IMR-90 (cell line): ENCODE measurements around the gene ADAT1. TPM values are rescaled to one million over a fixed set of nuclear protein-coding genes. Genes with fewer than 3 reads are reported as not detected.

ENCODE experiments used
- ATAC-seq: fragments of 200-7000 bp; cut with Tn5 transposase; 2 replicates; pipeline ENCODE4 v1.9.1; 2020; ENCODE audit warnings: low read depth, mild to moderate bottlenecking, moderate library complexity
- BruUV-seq: library from RNA; stranded (reverse); fragments of 400-500 nt; replicated peaks from 2 replicates; lab custom pipeline; 2021; lab: Mats Ljungman, UMichigan
- CTCF ChIA-PET: fragments of 300-600 bp; formaldehyde crosslinking; extraction: SDS; loops from one replicate; lab custom pipeline; 2021; ENCODE audit warnings: antibody characterized with exemption; lab: Yijun Ruan, JAX
- POLR2A ChIA-PET: fragments of 300-600 bp; sonication (Branson Sonifier 250); formaldehyde crosslinking; loops from one replicate; lab custom pipeline; 2022; ENCODE audit warnings: antibody characterized with exemption; ENCODE audit not compliant: unreplicated experiment; lab: Charles Lee
- DNase-seq: peaks from one replicate; pipeline ENCODE4 v3.0.0; 2013
- H2AFZ ChIP-seq: replicated peaks from 2 replicates; pipeline ENCODE3; 2013; ENCODE audit warnings: low read length, mild to moderate bottlenecking; ENCODE audit not compliant: poor library complexity
- H2AK5ac ChIP-seq: 2 replicates; pipeline ENCODE4 v1.6.1; 2013; ENCODE audit warnings: low read depth, low read length, inconsistent platforms
- H2AK9ac ChIP-seq: replicated peaks from 2 replicates; pipeline ENCODE3; 2013; ENCODE audit warnings: mild to moderate bottlenecking, low read depth, low read length, moderate library complexity; ENCODE audit not compliant: poor library complexity
- H2BK120ac ChIP-seq: 2 replicates; pipeline ENCODE4 v1.6.1; 2013; ENCODE audit warnings: low read depth, low read length, inconsistent platforms
- H2BK15ac ChIP-seq: 3 replicates; pipeline ENCODE4 v1.6.1; 2013; ENCODE audit warnings: low read depth, low read length, inconsistent platforms
- H2BK20ac ChIP-seq: 2 replicates; pipeline ENCODE4 v1.6.1; 2013; ENCODE audit warnings: low read depth, mild to moderate bottlenecking, inconsistent platforms, low read length, moderate library complexity
- H2BK5ac ChIP-seq: 2 replicates; pipeline ENCODE4 v1.6.1; 2013; ENCODE audit warnings: mild to moderate bottlenecking, low read depth, low read length, inconsistent platforms; ENCODE audit not compliant: poor library complexity, severe bottlenecking
- H3K14ac ChIP-seq: replicated peaks from 2 replicates; pipeline ENCODE4 v1.6.1; 2013; ENCODE audit warnings: low read depth, low read length, inconsistent platforms
- H3K18ac ChIP-seq: 2 replicates; pipeline ENCODE4 v1.6.1; 2013; ENCODE audit warnings: low read depth, low read length, control low read depth
- H3K23ac ChIP-seq: 2 replicates; pipeline ENCODE4 v1.6.1; 2013; ENCODE audit warnings: low read depth, low read length, inconsistent platforms
- H3K27ac ChIP-seq: 2 replicates; pipeline ENCODE4 v1.5.1; 2013; ENCODE audit warnings: mild to moderate bottlenecking, control low read depth, low read length; ENCODE audit not compliant: insufficient read depth
- H3K27me3 ChIP-seq: 2 replicates; pipeline ENCODE4 v1.6.1; 2013; ENCODE audit warnings: low read length; ENCODE audit not compliant: control insufficient read depth, insufficient read depth
- H3K36me3 ChIP-seq: 2 replicates; pipeline ENCODE4 v1.6.1; 2013; ENCODE audit warnings: low read length, mixed read lengths; ENCODE audit not compliant: control insufficient read depth, insufficient read depth
- H3K4ac ChIP-seq: 2 replicates; pipeline ENCODE4 v1.6.1; 2013; ENCODE audit warnings: low read depth, low read length, inconsistent platforms
- H3K4me1 ChIP-seq: 2 replicates; pipeline ENCODE4 v1.6.1; 2013; ENCODE audit warnings: low read length, mixed read lengths; ENCODE audit not compliant: control insufficient read depth, insufficient read depth
- H3K4me2 ChIP-seq: 2 replicates; pipeline ENCODE4 v1.6.1; 2013; ENCODE audit warnings: low read depth, mild to moderate bottlenecking, control low read depth, low read length, moderate library complexity
- H3K4me3 ChIP-seq: 2 replicates; pipeline ENCODE4 v1.5.1; 2013; ENCODE audit warnings: low read depth, mild to moderate bottlenecking, control low read depth, low read length, moderate library complexity; ENCODE audit not compliant: insufficient read depth
- H3K56ac ChIP-seq: 2 replicates; pipeline ENCODE4 v1.6.1; 2013; ENCODE audit warnings: low read length, inconsistent platforms; ENCODE audit not compliant: insufficient read depth; ENCODE audit errors: extremely low read depth
- H3K79me1 ChIP-seq, 2 experiments: 2 replicates each; pipeline ENCODE4 v1.6.1; 2013; ENCODE audit warnings: low read length in 2 of 2, inconsistent platforms in 1 of 2, low read depth in 1 of 2
- H3K9ac ChIP-seq: 2 replicates; pipeline ENCODE4 v1.6.1; 2013; ENCODE audit warnings: low read depth, low read length, control low read depth
- H3K9me1 ChIP-seq: 2 replicates; pipeline ENCODE4 v1.6.1; 2013; ENCODE audit warnings: low read length, inconsistent platforms; ENCODE audit not compliant: insufficient read depth
- H3K9me3 ChIP-seq: 2 replicates; pipeline ENCODE4 v1.6.1; 2013; ENCODE audit warnings: low read length; ENCODE audit not compliant: control insufficient read depth, insufficient read depth
- H4K20me1 ChIP-seq: 2 replicates; pipeline ENCODE4 v1.6.1; 2013; ENCODE audit warnings: low read length, inconsistent platforms; ENCODE audit not compliant: insufficient read depth
- H4K5ac ChIP-seq: 2 replicates; pipeline ENCODE4 v1.6.1; 2013; ENCODE audit warnings: mild to moderate bottlenecking, low read depth, low read length, control low read depth
- H4K8ac ChIP-seq, 2 experiments: 2 replicates each; pipeline ENCODE4 v1.6.1; 2013; ENCODE audit warnings: low read depth in 2 of 2, low read length in 2 of 2, control low read depth in 1 of 2, inconsistent platforms in 1 of 2
- H4K91ac ChIP-seq: 2 replicates; pipeline ENCODE4 v1.6.1; 2013; ENCODE audit warnings: low read depth, low read length, inconsistent platforms; ENCODE audit not compliant: insufficient read depth
- BHLHE40 ChIP-seq: fragments of 150-350 bp; IDR thresholded peaks from 2 replicates; pipeline ENCODE4 v1.6.1; 2016; ENCODE audit warnings: mild to moderate bottlenecking, low read depth, low read length
- CEBPB ChIP-seq: IDR thresholded peaks from 2 replicates; pipeline ENCODE4 v1.6.1; 2012; ENCODE audit warnings: low read depth, low read length, improper control_type of control experiment
- MAZ ChIP-seq: IDR thresholded peaks from 2 replicates; pipeline ENCODE4 v1.6.1; 2012; ENCODE audit warnings: low read depth, mild to moderate bottlenecking, low read length, improper control_type of control experiment, moderate library complexity, borderline replicate concordance
- SMC3 ChIP-seq: fragments of 150-350 bp; IDR thresholded peaks from 2 replicates; pipeline ENCODE4 v1.6.1; 2016; ENCODE audit warnings: low read depth, mild to moderate bottlenecking, antibody characterized with exemption, low read length, moderate library complexity
- WGBS, 2 experiments: methylation state at CpG; one replicate each; pipeline versions ENCODE4 v1.1.5 to v1.1.7; 2013; ENCODE audit warnings: missing lambda C conversion rate in 2 of 2; ENCODE audit not compliant: insufficient read length in 1 of 2; ENCODE audit errors: extremely low coverage in 2 of 2; 5-methylcytosine and 5-hydroxymethylcytosine counted together
- dilution Hi-C: fragments of 300-500 bp; cut with HindIII; formaldehyde crosslinking; loops from one replicate; pipeline ENCODE4 v1.14.3; 2018; ENCODE audit warnings: low sequenced_read_pairs; ENCODE audit not compliant: unreplicated experiment
- in situ Hi-C: fragments of 300-500 bp; cut with MboI; formaldehyde crosslinking; loops from 3 replicates; pipeline ENCODE4 v1.14.3; 2019; ENCODE audit warnings: low sequenced_read_pairs, inconsistent platforms, mixed read lengths
- intact Hi-C: fragments of 100-400 bp; cut with micrococcal nuclease; formaldehyde crosslinking; loops from 2 replicates; pipeline ENCODE4 v1.10.0; 2022
- polyA plus RNA-seq, 3 experiments: library from polyadenylated mRNA; depleted of rRNA; stranded (reverse); fragments of >200 nt; gene quantifications; 2 replicates each; pipeline ENCODE4 v1.2.3, GENCODE V29; 2012; ENCODE audit warnings: low replicate concordance in 1 of 3
- total RNA-seq: library from RNA; depleted of rRNA; stranded (reverse); fragments of >200 nt; gene quantifications from 2 replicates; pipeline ENCODE4 v1.2.3, GENCODE V29; 2012

Gene ADAT1
- total and polyA plus RNA-seq, 2 of the 4 experiments (the other 2 are of a cell fraction) = 22.7 to 52.9 TPM

DNA sequence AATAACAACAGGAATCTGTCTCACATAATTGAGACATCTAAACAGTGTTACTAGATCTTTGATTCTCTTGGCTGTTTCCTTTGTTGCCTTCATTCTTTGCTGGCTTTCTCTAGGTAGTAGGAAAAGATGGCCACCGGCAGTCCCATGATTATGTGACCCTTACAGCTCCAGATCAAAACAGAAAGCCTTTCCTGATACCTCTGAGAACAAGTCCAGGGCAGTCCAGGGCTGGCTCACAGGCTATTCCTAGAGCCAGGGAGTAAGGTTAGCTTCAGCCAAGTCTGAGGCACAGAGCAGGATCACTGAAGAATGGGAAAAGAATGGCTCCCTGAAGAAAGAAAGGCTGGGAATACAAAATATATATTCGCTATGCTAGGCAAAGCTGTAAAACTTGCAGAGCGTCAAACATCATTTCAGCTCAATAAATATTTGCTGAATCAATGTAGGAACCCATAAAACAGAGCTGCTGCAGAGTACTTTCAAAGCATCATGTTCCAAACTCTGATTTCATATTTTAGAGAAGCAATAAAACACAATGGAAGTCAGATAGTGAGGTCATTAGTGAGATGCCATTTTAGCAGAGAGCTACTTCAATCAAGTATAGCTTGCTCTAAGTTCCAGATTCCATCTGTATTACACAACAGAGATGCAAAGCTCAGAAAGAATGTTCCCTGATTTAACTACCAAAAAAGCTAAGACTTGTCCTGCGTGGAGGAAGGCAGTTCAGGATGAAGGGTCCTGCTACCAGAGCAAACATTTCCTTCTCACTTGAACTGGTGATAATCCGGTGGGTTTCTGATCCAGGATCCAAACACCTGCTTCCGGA, 23.4 kb downstream of the ADAT1 start:
- in situ Hi-C loops = loop anchor here (25.0 kb wide), 1 partner anchor 387 kb away; the partner anchor contains the start of genes CTRB1 and CTRB2
- Histone ChIP-seq H3K18ac (no peak overlapping the region), H3K14ac (no peak overlapping the region), H2BK5ac (no peak overlapping the region), H2BK20ac (no peak overlapping the region), H3K4me2 (no peak overlapping the region), H3K4ac (no peak overlapping the region), H2AK5ac (no peak overlapping the region), H3K4me3 (no peak overlapping the region), H3K27me3 (no peaks in the 10 kb centered on the region), H2AFZ (no peak overlapping the region), H4K8ac (no peak overlapping the region), H3K79me1 (0 out of 4 replicates have a peak, but pooled peaks cover 0 to 3% of the 10 kb centered on the region in 2 experiments), H4K20me1 (no peaks in the 10 kb centered on the region), H3K9me1 (peaks cover 3% of the 10 kb centered on the region; the same call in 1 of the 2 replicates), H4K5ac (no peak overlapping the region; the same call in 1 of the 2 replicates), H3K4me1 (peaks cover 3% of the 10 kb centered on the region), H2BK120ac (no peak overlapping the region), H3K27ac (no peak overlapping the region; the same call in 1 of the 2 replicates), H2BK15ac (no peak overlapping the region), H3K9me3 (peaks cover 3% of the 10 kb centered on the region; the same call in 1 of the 2 replicates), H3K9ac (no peak overlapping the region), H3K36me3 (peaks cover 26% of the 10 kb centered on the region), H3K23ac (no peak overlapping the region), H4K91ac (no peak overlapping the region), H3K56ac (no peak overlapping the region), H2AK9ac (no peak overlapping the region)
- DNase-seq (peak; percentile 60), ATAC-seq (peak; percentile 94)
- BruUV-seq = TSS peak; percentile 34
- TF ChIP-seq BHLHE40 = no peak
- TF ChIP-seq CEBPB = peak; percentile 66
- TF ChIP-seq SMC3 = no peak
- TF ChIP-seq MAZ = no peak
- intact Hi-C loops = no loop called here
- CTCF ChIA-PET = no interaction called here
- dilution Hi-C loops = no loop called here
- POLR2A ChIA-PET = no interaction called here
- WGBS, 2 experiments = no CpG with 5 or more reads among the region's 6 CpGs
